Hepatocyte (in vitro differentiated cells): ENCODE data around the gene BIRC5. TPM values are rescaled to one million over a fixed set of nuclear protein-coding genes. Genes with fewer than 3 reads are reported as not detected.

ENCODE experiments used
- DNase-seq: peaks from one replicate; pipeline ENCODE4 v3.0.0-alpha.2; 2016; ENCODE audit warnings: low spot score
- H2AFZ ChIP-seq: fragments of 200-600 bp; sonication (generic); 2 replicates; pipeline ENCODE4 v1.6.0; 2016; ENCODE audit warnings: antibody characterized with exemption, mild to moderate bottlenecking
- H3K27ac ChIP-seq: fragments of 200-600 bp; sonication (generic); 2 replicates; pipeline ENCODE4 v1.5.1; 2016; ENCODE audit warnings: mild to moderate bottlenecking
- H3K27me3 ChIP-seq: fragments of 200-600 bp; sonication (generic); 2 replicates; pipeline ENCODE4 v1.6.1; 2016
- H3K36me3 ChIP-seq: fragments of 200-600 bp; sonication (generic); replicated peaks from 2 replicates; pipeline ENCODE4 v1.5.1; 2016; ENCODE audit warnings: low read depth; ENCODE audit not compliant: insufficient read depth
- H3K4me1 ChIP-seq: fragments of 200-600 bp; sonication (generic); 2 replicates; pipeline ENCODE4 v1.5.1; 2016; ENCODE audit warnings: mild to moderate bottlenecking, moderate library complexity; ENCODE audit not compliant: insufficient read depth
- H3K4me2 ChIP-seq: fragments of 200-600 bp; sonication (generic); 2 replicates; pipeline ENCODE4 v1.6.0; 2016
- H3K4me3 ChIP-seq: fragments of 200-600 bp; sonication (generic); 2 replicates; pipeline ENCODE4 v1.5.1; 2016; ENCODE audit warnings: mild to moderate bottlenecking
- H3K79me2 ChIP-seq: fragments of 200-600 bp; sonication (generic); 2 replicates; pipeline ENCODE4 v1.6.0; 2017; ENCODE audit warnings: mild to moderate bottlenecking
- H3K9me2 ChIP-seq: fragments of 200-600 bp; sonication (generic); replicated peaks from 2 replicates; pipeline ENCODE4 v1.6.0; 2017; ENCODE audit warnings: mild to moderate bottlenecking; ENCODE audit not compliant: insufficient read depth
- H3K9me3 ChIP-seq: fragments of 200-600 bp; sonication (generic); 2 replicates; pipeline ENCODE4 v1.5.1; 2016; ENCODE audit warnings: low read depth, mild to moderate bottlenecking
- H4K20me1 ChIP-seq: fragments of 200-600 bp; sonication (generic); 2 replicates; pipeline ENCODE4 v1.6.0; 2016; ENCODE audit warnings: mild to moderate bottlenecking; ENCODE audit not compliant: insufficient read depth, poor library complexity, severe bottlenecking
- CTCF ChIP-seq: fragments of 200-600 bp; sonication (generic); IDR thresholded peaks from 2 replicates; pipeline ENCODE4 v1.5.1; 2016; ENCODE audit warnings: antibody characterized with exemption, mild to moderate bottlenecking; ENCODE audit not compliant: poor library complexity
- EZH2 ChIP-seq: fragments of 200-600 bp; sonication (generic); IDR thresholded peaks from 2 replicates; pipeline ENCODE4 v1.6.1; 2016; ENCODE audit warnings: antibody characterized with exemption, mild to moderate bottlenecking, borderline replicate concordance
- EZH2phosphoT487 ChIP-seq: fragments of 200-600 bp; sonication (generic); IDR thresholded peaks from one replicate; pipeline ENCODE4 v1.6.1; 2018; ENCODE audit warnings: antibody characterized with exemption, mild to moderate bottlenecking, low read depth, moderate library complexity; ENCODE audit not compliant: unreplicated experiment, severe bottlenecking
- WGBS: methylation state at CpG from one replicate; pipeline ENCODE4 v1.1.6; 2016; ENCODE audit warnings: low lambda C conversion rate; ENCODE audit errors: missing lambda C conversion rate; 5-methylcytosine and 5-hydroxymethylcytosine counted together
- polyA plus RNA-seq: library from polyadenylated mRNA; unstranded; fragments of >200 nt; fragmentation: Nextera tagmentation; extraction: Ambion mirVana; gene quantifications from 2 replicates; pipeline ENCODE4 v1.2.1, GENCODE V29; 2016
- total RNA-seq: library from RNA; depleted of rRNA; stranded (reverse); fragments of >200 nt; gene quantifications from 2 replicates; pipeline ENCODE4 v1.2.3, GENCODE V29; 2014

The BIRC5 gene
- total and polyA plus RNA-seq, 2 experiments from 2014 or later = 12.4 to 14.6 TPM

- H2AFZ ChIP-seq = no peak overlapping the region
- H3K9me2 ChIP-seq = no peaks in the 10 kb centered on the region
- H3K79me2 ChIP-seq = no peaks in the 10 kb centered on the region
- no peaks in the 10 kb centered on the region for H3K4me1 ChIP-seq
- no peaks in the 10 kb centered on the region for H3K9me3 ChIP-seq
- TF ChIP-seq CTCF = no peak
- no peak for TF ChIP-seq EZH2
- no peaks in the 10 kb centered on the region for H4K20me1 ChIP-seq
- no peak overlapping the region for H3K4me2 ChIP-seq
- no peak overlapping the region for H3K4me3 ChIP-seq
- H3K36me3 ChIP-seq = no peaks in the 10 kb centered on the region
- 88% methylated on average over 20 of the region's 20 CpGs for WGBS
- peaks cover 21% of the 10 kb centered on the region for H3K27me3 ChIP-seq
- no peak for DNase-seq
- H3K27ac ChIP-seq = no peak overlapping the region
Measured at GRCh38 chr17:78226759-78227454, 12.9 kb downstream of the BIRC5 start.

- TF ChIP-seq CTCF (no peak), EZH2 (no peak)
- H3K4me1 ChIP-seq = no peaks in the 10 kb centered on the region
- no peaks in the 10 kb centered on the region for H3K36me3 ChIP-seq
- no peak overlapping the region for H3K4me2 ChIP-seq
- no peaks in the 10 kb centered on the region for H4K20me1 ChIP-seq
- H2AFZ ChIP-seq = no peak overlapping the region
- 86% methylated on average over 10 of the region's 10 CpGs for WGBS
- H3K4me3 ChIP-seq = no peak overlapping the region
- H3K27ac ChIP-seq = no peak overlapping the region
- no peaks in the 10 kb centered on the region for H3K9me2 ChIP-seq
- no peak for DNase-seq
- H3K79me2 ChIP-seq = no peaks in the 10 kb centered on the region
- H3K27me3 ChIP-seq = peaks cover 26% of the 10 kb centered on the region
- H3K9me3 ChIP-seq = no peaks in the 10 kb centered on the region
Measured at GRCh38 chr17:78227455-78227916, 13.4 kb downstream of the BIRC5 start.

GRCh38 chr17:78228176-78228575, 14.1 kb downstream of the BIRC5 start:
- H3K27me3 ChIP-seq = peaks cover 33% of the 10 kb centered on the region
- H2AFZ ChIP-seq = no peak overlapping the region
- no peaks in the 10 kb centered on the region for H3K36me3 ChIP-seq
- no peaks in the 10 kb centered on the region for H3K9me3 ChIP-seq
- no peak overlapping the region for H3K27ac ChIP-seq
- WGBS = 97% methylated on average over 4 of the region's 4 CpGs
- H3K9me2 ChIP-seq = no peaks in the 10 kb centered on the region
- TF ChIP-seq EZH2 (no peak), EZH2phosphoT487 (no peak), CTCF (no peak)
- no peaks in the 10 kb centered on the region for H3K4me1 ChIP-seq
- H4K20me1 ChIP-seq = no peaks in the 10 kb centered on the region
- no peak for DNase-seq
- no peak overlapping the region for H3K4me3 ChIP-seq
- no peaks in the 10 kb centered on the region for H3K79me2 ChIP-seq
- H3K4me2 ChIP-seq = no peak overlapping the region
